ENCODE measurements around the gene SHC2. TPM values are rescaled to one million over a fixed set of nuclear protein-coding genes. Genes with fewer than 3 reads are reported as not detected.

Gene SHC2
- total RNA-seq, 1 donor from 2014 or later, result 5.1 TPM

GRCh38 chr19:372306-372890, 88.4 kb downstream of the SHC2 start:
- DNase-seq (ENCODE audit: low read depth), result no peak

GRCh38 chr19:371501-372168, 89.2 kb downstream of the SHC2 start:
- DNase-seq (ENCODE audit: low read depth), result no peak

DNA sequence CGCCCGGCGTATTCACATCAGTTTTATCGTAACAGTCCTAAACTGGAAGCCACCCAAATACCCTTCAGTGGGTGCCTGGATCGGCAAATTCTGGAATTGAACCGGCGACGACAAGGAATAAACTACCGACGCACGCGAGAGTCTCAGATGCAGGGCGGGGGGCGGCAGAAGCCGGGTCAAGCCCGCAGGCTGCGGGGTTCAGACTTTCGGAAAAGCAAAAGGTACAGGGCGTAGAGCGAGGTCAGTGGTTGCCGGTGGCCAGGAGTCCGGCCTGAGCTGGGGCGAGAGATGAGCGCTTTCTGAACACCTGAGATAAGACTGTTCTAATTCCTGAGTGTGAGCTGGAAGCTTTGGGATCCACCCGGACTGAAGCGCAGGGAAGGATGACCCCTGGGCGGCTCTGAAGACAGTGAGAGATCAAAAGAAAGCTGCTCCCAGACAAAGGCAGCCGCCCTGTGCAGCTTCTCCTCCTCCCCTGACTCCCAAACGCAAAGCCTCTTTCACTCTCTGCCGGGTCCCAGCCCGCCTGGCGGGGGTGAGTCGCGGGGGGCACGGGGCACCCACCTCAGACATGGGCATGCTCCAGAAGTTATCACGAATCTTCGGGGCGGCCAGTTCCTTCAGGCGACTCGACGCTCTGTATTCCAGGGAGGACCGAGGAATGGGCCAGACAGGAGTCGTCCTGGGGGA, 90.0 kb downstream of the SHC2 start:
- DNase-seq (ENCODE audit: low read depth), result no peak

DNA sequence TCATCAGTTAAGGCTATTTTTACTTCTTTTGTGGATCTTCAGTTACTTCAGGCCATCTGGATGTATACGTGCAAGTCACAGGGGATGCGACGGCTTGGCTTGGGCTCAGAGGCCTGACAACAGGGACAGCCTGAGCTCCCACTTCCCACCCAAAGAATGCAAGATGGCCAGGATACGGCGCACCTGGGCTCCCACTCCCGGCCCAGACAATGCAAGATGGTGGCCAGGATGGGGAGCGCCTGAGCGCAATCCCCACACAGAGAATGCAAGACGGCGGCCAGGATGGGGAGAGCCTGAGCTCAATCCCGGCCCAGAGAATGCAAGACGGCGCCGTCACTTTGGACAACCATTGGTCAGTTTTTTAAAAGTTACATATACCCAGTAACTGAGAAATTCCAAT, 91.0 kb downstream of the SHC2 start:
- no peak for DNase-seq (ENCODE audit: low read depth)

DNA sequence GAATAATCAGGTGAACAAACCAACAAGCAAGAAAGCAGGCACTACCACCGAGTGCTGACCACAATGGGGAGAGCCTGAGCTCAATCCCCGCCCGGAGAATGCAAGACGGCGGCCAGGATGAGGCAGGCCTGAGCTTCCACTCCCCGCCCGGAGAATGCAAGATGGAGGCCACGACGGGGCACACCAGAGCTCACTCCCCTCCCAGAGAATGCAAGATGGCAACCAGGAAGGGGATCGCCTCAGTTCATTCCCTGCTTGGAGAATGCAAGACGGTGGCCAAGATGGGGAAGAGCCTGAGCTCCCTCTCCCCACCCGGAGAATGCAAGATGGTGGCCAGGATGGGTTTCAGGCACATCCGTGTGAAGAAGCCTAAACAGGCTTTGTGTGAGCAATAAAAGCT, 91.6 kb downstream of the SHC2 start:
- no peak for DNase-seq (ENCODE audit: low read depth)

DNA sequence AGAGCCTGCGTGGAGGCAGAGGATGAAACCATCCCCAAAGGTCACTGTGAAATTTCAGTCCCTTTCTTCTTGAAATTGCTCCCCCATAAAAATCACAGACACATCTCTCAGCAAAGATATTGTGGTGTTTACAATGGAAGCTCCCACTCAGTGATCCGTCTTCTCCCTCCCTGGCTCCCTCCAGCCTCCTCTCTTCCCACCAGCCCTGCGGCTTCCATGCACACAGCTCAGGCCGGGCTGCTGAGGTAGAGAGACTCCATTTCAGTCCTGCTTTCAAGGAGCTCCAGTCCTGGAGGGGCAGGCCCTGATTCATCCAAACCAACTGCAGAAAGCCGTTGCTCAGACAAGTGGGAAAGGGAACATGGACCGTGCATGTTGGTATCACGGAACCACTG, 92.2 kb downstream of the SHC2 start:
- DNase-seq (ENCODE audit: low read depth), result no peak

DNA sequence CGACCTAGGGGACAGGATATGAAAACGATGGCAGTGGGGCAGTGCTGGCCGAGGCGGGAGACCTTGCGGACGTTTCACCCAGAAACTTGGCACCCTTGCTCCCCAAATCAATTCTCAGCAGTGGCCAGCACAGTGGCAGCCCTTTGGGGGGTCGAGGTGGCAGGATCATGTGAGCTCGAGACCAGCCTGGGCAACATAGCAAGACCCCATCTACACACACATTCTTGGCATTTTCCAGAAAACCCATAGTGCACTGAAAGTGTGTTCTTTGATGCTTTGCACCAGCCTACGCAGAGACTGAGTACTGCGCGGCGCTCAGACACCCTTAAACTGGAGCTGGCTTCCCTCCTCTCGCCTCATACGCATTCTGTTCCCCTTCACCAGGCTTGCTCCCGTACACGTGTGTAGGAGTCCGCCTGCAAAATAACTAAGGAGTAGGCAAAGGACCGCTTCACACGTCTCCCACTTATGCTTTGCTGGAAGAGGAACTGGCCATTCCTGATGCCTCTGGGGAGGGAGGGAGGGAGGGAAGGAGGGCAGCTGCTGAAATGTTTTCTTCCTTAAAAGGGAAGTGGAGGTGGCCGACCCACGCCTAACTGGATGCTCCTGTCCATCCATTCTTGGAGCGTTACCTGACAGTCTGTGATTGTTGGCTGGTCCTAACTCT, 92.7 kb downstream of the SHC2 start:
- DNase-seq (ENCODE audit: low read depth), result no peak

DNA sequence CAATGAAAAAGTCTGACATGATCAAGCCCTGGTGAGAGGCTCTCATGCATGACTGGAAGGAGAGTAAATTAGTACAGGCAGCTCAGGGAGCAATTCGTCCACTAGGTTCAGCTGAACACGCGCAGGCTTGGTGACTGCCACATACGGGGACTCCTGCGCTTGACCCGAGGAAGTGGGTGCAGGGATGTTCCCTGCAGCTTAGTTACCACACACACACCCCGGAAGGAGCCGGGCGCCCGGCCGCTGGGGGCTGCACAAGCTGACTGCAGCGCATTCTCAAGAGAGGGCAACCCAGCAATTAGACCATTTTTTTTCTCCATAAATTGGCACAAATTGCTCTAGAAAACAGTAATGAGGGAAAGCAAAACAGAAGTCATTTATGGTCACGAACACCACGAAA, 93.3 kb downstream of the SHC2 start:
- no peak for DNase-seq (ENCODE audit: low read depth)

DNA sequence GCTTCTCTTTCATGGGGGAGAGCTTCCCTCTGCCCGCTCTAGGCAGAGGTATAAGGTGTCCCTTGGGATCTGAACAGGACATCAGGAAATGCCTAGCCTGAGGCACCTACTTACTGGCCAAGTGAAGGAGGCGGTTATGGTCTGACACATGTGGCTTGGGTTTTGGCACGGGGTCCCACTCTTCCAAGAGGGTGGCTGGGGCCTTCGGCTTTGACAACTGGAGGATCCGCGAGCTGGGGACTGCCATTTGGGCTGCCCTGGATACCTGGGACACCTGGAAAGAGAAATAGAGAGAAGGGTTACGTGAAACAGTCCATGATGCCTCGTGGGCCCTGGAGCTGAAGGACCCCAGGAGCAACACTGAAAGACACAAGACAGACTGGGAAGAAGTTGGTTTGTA, 93.9 kb downstream of the SHC2 start:
- no peak for DNase-seq (ENCODE audit: low read depth)

Other genes with a start within 250 kb of the SHC2 start
- gene PLPP2, start 169.6 kb downstream of the SHC2 start, total RNA-seq, result 15.4 and 70.8 TPM in 2 replicates
- 14.4 and 18.1 TPM in 2 replicates for gene MIER2, start 116.2 kb downstream of the SHC2 start, total RNA-seq
- 0.17 and 0.20 TPM in 2 replicates for gene C2CD4C, start 51.9 kb downstream of the SHC2 start, total RNA-seq
- gene MADCAM1, start 35.5 kb upstream of the SHC2 start, total RNA-seq, result 0.05 TPM in 1 of 2 replicates, not detected in the other
- gene TPGS1, start 46.5 kb upstream of the SHC2 start, total RNA-seq, result 30.3 and 75.5 TPM in 2 replicates
- 50.3 and 94.5 TPM in 2 replicates for gene CDC34, start 70.7 kb upstream of the SHC2 start, total RNA-seq
- gene GZMM, start 83.0 kb upstream of the SHC2 start, total RNA-seq, result not detected in 2 replicates
- 410 and 555 TPM in 2 replicates for gene BSG, start 111.6 kb upstream of the SHC2 start, total RNA-seq
- 0.55 TPM in 1 of 2 replicates, not detected in the other for gene HCN2, start 128.8 kb upstream of the SHC2 start, total RNA-seq
- gene POLRMT, start 172.5 kb upstream of the SHC2 start, total RNA-seq, result 22.6 and 46.3 TPM in 2 replicates
- 0.10 TPM in 1 of 2 replicates, not detected in the other for gene FGF22, start 178.8 kb upstream of the SHC2 start, total RNA-seq
- gene RNF126, start 202.2 kb upstream of the SHC2 start, total RNA-seq, result 19.8 and 23.4 TPM in 2 replicates
- 374 and 526 TPM in 2 replicates for gene FSTL3, start 215.4 kb upstream of the SHC2 start, total RNA-seq
- gene PRSS57, start 234.4 kb upstream of the SHC2 start, total RNA-seq, result not detected in 2 replicates
- gene PALM, start 247.9 kb upstream of the SHC2 start, total RNA-seq, result 0.35 and 45.4 TPM in 2 replicates

Data from renal cortical epithelial cell (primary cell).